Measurements from ENCODE around the gene C10orf62.

DNA sequence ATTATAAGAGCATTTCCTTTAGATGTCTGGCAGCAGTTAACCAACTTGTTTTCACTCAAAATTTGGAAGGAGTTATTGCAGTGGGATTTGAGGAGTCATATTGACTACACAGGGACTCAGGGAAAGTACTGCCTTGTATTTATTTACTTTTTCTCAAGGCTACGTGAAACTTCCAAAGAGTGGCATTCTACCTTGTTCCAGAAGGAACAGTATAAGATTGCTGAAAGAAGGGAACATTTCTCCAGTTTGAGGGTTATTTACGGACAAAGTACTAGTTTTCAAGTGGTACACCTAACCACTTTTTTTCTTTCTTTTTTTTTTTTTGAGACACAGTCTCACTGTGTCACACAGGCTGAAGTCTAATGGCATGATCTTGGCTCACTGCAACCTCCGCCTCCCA lies 38.7 kb downstream of the C10orf62 start:
- TF ChIP-seq POLR2A (IDR thresholded peaks at IDR 0.05): no peak
- TF ChIP-seq, protein P1, sequence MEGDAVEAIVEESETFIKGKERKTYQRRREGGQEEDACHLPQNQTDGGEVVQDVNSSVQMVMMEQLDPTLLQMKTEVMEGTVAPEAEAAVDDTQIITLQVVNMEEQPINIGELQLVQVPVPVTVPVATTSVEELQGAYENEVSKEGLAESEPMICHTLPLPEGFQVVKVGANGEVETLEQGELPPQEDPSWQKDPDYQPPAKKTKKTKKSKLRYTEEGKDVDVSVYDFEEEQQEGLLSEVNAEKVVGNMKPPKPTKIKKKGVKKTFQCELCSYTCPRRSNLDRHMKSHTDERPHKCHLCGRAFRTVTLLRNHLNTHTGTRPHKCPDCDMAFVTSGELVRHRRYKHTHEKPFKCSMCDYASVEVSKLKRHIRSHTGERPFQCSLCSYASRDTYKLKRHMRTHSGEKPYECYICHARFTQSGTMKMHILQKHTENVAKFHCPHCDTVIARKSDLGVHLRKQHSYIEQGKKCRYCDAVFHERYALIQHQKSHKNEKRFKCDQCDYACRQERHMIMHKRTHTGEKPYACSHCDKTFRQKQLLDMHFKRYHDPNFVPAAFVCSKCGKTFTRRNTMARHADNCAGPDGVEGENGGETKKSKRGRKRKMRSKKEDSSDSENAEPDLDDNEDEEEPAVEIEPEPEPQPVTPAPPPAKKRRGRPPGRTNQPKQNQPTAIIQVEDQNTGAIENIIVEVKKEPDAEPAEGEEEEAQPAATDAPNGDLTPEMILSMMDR (IDR thresholded peaks at IDR 0.05): no peak

Measured in lower leg skin (tissue), 3 donors.